Stimulated activated CD8-positive, alpha-beta memory T cell treated with anti-CD3 and anti-CD28 coated beads, Interleukin-15, amount 100 ng/mL, for 24 hours (primary cell): ENCODE results near the gene STARD5.

ENCODE experiments used
- DNase-seq: peaks from one replicate; pipeline ENCODE4 v3.0.0-alpha.2; 2020; ENCODE audit warnings: low read depth

The STARD5 gene

DNA sequence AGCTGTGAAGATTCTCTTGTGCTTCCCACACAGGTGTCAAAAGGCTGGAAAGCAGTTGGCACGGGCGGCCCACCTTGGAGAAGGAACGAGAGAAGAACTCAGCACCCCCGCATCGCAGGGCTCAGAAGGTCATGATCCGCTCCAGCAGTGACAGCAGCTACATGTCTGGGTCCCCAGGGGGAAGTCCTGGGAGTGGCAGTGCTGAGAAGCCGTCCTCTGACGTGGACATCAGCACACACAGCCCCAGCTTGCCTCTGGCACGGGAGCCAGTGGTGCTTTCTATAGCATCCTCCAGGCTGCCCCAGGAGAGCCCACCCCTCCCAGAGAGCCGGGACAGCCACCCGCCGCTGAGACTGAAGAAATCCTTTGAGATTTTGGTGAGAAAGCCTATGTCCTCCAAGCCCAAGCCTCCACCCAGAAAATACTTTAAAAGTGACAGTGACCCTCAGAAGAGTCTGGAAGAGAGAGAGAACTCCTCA lies 31.4 kb downstream of the STARD5 start:
- no peak for DNase-seq

DNA sequence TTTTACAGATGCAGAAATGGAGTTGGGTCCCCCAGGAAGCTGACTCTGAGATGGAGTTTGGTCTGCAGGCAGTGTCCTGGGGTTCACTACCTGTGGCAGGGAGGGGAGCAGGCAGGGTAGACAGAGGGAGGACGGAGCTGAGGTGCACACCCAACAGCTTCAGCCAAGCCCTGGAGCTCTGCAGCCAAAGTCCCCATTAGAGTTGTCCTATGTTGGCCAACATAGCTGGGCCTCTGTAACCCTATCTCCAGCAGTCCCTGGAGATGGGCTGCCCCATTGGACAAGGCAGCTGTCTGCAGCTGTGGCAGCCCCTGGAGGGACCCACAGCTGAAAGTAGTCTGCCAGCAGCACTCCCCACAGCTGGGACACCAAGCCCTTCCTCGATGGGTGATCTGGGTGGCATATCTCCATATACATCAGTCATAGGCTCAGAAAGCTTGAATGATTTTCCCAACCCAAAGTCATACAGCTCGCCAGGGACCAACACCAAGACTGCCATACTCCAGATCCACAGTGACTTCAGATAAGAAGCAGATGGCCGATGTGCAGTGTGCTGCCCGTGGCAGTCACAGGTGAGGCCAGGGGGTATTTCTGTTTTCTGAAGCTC lies 31.9 kb downstream of the STARD5 start:
- no peak for DNase-seq

DNA sequence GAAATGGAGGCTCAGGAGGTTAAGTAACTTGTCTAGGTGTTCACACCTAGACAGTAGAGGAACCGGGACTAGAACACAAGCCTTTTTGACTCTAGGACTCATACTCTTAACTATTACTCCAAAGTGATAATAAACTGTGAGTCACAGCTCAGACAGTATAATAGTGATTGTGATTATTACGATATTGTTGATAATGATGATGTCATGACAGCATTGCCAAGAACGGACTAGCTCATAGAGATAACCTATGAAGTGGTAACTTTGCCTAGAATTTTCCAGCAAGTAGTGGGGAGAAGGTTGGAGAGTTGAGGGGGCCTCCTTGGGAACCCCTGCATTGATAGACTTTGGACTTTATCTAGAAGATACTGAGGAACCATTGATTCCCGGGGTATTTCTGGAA lies 34.0 kb downstream of the STARD5 start:
- no peak for DNase-seq

DNA sequence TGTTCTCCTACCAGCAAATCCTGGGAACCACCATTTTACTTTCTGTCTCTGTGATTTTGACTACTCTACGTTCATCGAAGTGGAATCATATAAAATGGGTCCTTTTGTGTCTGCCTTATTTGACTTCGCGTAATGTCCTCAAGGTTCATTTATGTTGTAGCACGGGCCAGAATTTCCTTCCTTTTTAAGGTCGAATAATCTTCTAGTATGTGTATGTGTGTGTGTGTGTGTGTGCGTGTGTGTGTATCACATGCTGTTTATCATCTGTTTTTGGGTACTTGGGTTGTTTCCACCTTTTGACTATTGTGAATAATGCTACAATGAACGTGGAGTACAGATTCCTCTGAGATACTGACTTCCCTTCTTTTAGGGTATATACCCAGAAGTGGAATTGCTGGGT lies 35.3 kb downstream of the STARD5 start:
- DNase-seq = no peak

DNA sequence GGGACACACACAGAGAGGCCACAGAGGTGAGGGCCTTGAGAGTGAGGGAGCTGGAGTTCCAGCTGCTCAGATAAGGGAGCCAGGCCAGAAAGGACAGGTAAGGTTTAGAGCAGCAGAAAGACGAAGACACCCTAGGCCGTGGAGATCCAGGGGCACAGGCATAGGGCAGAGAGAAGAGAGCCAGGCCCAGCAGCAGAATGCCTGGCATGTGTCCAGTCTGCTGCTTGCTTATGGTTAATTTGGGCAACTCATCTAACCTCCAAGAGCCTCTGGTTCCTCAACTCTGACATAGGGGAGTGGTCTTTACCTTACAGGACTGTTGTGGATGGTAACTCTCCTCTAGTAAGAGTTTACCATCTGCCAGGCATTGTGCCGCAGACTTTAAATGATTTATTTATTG lies 35.9 kb downstream of the STARD5 start:
- DNase-seq = no peak

DNA sequence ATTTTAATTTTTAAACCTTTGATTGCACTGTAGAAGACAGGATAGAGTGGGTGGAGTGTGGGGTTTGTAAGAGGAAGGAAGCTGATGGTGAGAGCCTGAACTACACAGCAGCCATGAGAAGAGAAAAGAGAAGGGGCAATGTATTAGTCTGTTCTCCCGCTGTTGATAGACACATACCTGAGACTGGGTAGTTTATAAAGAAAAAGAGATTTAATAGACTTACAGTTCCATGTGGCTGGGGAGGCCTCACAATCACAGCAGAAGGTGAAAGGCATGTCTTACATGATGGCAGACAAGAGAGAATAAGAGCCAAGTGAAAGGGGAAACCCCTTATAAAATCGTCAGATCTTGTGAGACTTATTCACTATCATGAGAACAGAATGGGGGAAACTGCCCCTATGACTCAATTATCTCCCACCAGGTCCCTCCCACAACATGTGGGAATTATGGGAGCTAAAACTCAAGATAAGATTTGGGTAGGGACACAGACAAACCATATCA lies 37.3 kb downstream of the STARD5 start:
- DNase-seq = no peak

DNA sequence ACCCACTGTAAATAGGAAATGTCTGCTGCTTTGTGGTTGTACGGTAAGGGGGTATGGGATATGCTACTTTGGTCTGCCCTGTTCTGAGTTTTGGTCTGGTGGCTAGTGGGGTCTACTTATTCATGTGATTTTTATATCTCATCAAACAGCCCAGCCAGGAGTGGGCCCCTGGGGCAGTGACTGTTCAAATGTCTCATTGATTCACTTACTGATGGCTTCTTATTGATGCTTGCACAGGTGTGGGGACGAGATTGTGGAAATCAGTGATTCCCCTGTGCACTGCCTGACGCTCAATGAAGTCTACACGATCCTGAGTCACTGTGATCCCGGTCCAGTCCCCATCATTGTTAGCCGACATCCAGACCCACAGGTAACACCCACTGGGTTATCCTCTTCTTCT lies 38.5 kb downstream of the STARD5 start:
- no peak for DNase-seq

DNA sequence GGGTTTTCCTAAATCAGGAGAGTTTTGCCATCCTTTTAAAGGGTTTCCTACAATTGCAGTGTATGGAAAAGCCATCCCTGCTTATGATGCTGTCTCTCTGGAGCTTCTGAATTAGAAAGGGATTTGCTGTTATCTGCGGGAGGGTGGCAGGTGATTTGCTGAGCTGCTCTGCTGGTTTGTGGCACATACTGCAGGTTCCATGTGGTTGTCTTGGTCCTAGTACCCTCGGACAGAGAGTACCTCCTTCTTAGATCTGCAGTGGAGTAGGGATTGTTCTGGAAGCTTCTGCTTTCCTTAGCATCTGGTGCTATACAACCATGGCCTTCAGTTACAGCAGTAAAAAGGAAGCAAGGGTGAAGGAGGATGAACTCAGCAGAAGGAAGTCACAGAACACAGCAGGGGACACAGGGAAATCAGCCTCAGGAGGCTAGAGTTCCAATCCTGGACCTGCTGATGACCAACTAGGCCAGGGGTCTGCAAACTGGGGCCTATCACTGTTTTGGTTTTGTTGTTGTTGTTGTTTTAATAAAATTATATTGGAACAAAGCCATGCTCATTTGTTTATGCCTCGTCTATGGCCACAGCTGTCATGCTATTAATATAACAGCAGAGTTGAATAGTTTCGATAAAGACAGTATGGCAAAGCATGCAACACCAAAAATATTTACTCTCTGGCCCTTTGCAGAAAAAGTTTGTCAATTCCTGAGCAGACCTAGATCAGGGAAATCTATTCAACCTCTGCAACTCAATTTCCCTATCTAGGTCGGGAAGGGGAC lies 39.5 kb downstream of the STARD5 start:
- no peak for DNase-seq

DNA sequence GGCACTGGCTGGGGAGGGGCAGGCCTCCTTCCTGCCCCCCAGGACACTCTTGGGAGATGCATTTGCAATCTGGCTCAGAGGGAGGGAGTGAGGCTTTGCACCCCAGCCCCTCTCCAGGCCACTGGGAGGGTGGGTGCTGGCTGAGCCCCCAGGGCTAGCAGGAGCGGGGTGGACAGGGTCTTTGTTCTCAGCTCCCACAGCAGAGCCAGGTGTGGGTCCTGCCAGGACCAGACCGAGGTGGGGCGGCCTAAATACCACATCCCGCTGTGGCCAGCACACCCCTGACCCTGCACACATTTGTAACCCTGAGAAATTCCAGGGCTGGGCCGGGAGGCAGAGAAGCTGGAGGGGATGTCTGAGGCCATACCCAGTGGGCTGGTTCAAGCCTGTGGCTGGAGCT lies 41.0 kb downstream of the STARD5 start:
- DNase-seq = no peak

DNA sequence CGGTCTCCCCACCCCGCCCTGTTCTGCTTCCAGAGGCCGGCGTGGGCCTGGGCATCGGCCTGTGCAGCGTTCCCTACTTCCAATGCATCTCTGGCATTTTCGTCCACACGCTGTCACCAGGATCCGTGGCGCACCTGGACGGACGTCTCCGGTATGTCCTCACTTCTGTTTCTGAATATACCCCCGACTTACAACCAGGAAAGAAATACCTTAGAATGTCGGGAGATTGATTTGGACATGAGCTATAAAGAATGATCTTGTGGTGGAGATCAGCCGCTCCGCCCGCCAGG lies 41.4 kb downstream of the STARD5 start:
- no peak for DNase-seq

DNA sequence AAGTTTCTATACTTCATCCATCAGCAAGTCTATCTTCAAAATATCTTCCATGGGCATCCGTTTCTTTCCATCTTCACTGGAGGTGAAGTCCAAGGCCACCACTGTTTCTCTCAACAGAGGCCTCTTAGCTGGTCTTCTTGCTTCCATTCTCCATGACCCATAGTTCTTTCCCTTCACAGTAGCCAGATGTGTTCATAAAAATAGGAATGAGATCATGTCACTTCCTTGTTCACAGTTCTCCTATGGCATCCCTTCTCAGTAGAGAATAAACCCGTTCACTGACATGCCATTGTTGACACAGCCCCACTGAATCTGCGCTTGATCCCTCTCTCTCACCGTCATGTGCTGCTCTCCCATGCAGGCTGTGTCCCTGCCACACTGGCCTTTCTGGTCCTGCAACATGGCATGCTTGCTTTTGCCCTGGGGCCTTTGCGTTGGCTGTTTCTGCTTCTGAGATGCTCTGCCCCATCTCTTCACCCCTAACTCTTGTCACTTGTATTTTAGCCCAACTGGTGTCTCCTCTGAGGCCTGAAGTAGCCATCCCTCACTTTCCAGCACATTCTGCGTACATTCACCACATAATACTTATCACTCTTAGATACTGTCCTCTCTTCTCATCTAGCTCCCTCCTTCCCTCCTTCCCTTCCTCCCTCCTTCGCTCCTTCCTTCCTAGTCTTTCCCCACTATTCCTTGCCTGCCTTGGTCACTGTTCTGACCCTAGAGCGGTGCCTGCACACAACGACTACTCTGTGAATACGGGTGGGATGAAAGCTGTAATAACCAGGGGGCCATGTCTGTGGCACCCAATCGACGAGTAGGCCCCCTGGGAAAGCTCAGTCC lies 42.0 kb downstream of the STARD5 start:
- no peak for DNase-seq

DNA sequence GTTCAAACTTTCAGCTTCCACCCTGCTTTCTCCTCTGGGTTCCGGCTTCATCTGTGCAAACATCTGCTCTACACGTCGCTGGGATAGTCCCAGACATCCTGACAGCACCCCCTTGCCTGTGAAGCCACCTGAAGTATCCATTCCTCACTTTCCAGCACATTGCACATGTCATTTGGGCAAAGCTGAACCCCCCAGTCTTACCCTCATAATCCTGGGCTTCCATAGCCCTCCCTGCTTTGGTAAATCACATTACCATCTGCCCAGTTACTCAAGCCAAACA lies 42.5 kb downstream of the STARD5 start:
- no peak for DNase-seq

DNA sequence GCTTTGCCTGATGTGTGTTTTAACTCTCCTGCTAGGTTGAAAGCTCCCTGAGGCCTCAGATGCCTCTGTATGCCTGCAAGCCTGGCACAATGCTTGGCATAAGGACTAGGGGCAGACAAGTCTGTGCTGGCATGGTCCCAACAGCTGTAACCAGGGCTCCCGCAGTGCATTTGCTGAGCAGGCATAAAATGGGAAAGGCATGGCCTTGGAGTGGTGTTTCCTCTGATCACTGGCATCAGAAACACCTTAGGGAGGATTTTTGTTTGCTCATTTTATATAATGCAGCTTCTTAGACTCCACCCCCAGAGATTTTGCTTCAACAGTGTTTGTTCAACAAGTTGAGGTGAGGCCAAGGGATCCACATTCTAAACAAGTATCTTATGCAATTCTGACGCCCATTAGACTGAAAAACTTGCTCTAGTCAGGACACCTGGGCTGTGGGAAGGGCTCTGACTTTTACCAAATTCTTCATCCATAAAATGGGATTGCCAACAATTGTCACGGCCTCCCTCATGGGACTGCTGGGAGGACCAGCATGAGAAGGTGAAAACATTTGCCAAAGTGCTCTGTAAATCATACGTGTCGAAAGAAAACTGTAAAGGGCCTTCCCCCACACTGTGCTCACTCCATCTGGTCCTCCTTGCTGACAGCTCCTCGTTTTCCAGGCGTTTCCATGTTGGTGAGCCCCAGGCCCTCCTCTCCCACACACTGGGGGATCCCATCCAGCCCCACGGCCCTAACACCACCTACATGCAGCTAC lies 43.1 kb downstream of the STARD5 start:
- no peak for DNase-seq

DNA sequence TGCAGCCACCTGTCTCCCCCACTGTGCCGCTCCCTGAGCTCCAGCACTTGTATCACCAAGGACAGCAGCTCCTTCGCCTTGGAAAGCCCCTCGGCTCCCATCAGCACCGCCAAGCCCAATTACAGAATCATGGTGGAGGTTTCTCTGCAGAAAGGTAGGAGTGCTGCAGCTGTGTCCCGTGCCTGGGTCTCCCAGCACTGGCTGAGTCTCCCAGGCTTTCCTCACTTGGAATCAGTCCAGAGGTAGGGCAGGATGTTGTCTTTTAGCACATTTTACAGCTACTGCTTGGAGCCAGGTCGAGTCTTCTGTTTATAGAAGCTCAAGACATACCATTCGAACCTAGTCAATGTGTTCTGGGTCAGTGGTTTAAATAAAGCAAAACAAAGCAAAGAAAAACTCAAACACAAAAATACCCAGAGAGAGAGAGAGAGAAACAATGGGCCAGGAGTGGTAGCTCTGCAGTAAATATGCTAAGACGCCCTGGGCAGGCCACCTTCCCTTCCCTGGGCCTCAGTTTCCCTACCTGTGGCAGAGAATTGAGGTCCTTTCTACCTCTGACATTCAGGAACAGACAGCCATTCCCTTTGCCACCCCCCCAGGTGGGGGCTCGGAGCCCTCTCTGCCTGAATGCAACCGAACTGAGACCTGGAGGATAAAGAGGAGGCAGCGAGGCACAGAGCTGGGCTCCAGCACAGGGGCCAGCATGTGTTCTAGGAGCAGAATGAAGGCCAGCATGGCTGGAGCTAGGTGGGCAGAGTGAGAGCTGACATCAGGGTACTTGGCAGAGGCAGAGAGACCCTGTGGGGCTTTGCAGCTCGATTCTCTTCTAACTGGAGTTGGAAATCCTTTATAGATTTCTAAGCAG lies 44.1 kb downstream of the STARD5 start:
- DNase-seq = no peak

DNA sequence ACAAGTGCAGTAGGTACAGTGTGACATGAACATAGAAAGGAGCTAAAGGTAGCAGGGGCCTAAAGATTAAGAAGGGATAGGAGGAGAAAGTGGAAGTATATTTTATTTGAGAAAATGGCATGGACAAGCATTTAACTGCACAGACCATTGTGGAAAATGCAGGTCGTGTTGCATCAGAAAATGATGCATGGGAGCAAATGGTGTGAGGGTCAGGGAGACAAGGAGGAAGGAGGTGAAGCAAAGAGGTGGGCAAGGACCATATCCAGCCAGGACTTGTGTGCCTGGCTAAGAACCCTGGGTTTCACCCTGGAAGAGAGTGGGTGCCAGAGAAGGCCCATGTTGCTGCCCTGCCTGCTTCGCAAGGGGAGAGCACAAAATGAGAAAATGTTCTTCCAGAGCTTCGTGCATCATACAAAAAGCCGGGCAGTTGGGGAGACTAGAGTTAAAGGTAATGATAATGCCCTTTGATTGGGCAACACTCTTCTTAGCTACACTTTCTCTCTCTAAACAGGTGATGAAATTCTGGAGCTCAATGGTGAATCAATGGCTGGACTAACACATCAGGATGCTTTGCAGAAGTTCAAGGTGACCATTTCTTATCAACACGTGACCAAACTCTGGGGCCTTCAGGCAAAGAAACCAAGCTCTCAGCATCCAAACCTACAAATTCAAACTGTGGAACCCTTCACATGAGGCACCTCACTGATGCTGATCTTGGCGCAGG lies 45.5 kb downstream of the STARD5 start:
- no peak for DNase-seq

DNA sequence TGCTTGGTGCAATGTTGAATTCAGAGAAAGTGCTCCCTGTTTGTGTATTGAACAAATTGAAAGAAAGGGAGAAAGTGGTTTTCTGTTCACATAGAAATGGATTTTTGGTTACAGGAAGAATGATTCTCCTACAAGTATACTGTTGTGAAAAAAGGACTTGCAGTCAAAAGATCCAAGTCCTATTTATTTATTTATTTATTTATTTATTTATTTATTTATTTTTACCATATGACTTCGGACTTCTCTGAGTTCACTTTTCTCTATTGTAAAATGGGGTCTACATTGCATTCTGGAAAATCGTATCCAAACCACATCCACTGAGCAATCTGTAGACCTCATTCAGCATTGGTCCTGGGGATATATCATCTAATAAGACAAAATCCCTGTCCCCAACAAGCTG lies 46.1 kb downstream of the STARD5 start:
- DNase-seq = no peak

DNA sequence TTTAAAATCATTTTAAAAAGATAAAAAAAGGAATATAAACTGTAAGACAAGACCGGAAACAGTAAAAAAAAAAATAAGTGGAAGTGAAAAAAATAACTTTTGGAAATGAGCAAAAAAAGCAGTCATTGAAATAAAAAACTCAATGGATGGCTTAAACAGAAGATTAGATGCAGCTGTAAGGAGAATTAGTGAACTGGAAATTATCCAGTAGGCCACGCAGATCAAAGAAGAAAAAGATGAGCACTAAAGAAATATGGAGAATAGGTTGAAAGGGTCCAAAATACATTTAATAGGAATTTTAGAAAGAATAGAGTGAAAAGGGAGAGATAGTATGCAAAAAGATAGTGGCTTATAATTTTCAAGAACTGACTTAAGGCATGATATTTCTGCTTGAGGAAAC lies 47.0 kb downstream of the STARD5 start:
- DNase-seq = no peak

DNA sequence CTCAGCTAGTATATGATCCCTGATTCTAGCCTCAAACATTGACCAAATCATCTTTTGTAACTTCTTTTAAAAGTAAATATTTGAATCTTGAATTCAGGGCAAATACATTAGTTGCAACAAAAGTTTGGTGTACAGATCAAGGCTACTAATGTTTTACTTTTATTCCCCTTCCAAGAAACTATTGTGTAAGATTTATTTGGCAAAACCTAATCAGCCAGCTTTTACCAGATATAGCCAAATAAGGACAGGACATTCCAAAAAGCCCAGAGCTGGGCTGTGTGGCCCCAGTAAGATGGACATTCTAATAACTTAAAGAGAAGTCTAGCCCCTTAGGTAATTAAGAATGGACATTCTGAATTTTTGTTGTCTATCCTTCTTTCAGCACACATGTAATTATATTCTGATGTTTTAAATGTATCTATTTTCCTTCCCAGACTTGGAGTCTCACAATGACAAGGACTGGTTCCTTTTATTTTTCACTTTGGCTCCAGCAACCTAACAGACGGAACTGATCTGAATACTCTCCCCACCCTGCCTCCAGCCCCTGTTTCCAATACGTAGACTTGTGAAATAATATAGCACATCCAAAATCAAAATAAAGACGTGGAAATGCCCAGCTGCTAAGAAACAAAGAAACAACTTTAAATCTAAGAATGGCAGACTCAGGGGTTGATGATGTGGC lies 48.1 kb downstream of the STARD5 start:
- DNase-seq = no peak

DNA sequence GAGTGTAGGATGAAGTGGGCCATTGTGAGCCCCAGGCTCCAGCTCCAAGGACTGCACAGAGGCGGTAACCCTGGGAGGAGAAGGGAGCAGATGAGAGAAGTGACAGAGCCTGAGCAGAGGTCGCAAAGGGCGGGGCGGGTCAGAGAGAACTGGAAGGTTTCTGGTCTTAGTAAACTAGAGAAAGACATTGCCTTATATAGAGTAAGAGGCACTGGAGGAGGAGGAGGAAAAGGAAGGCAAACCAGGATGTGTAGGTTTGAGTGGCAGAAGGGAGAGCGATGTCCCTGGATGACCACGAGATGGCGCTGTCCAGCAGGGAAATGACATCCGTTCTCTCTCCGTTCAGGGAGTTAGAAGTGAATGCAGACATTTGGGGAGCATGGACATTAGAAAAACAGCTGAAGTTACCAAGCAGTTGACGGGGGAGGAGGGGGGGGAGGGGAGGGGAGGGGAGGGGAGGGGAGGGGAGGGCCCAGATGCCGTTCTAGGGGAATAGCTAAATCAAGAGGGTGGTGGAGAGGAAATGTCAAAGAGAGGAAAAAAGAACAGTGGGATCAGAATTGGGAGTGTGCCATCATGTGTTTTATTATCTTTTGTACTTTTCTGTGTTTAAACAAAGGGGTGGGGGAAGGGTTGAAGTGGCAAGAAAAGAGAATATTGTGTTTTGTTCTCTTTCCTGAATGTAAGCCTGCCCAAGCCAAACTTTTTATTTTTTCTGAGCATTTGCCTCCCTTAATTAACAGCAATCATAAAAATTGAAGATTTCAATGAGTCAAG lies 48.8 kb downstream of the STARD5 start:
- DNase-seq = peak; percentile 61
